Activated T-cell treated with anti-CD3 and anti-CD28 coated beads, Interleukin-2, amount 50 U/mL, for 4 hours (primary cell): Measurements from ENCODE around the gene BUB3. TPM values are rescaled to one million over a fixed set of nuclear protein-coding genes. Genes with fewer than 3 reads are reported as not detected.
A peak's percentile ranks its signal among the peaks of the same experiment; 100 is the strongest.

Source experiments
- ATAC-seq, 2 donors: fragments of 200-7000 bp; cut with Tn5 transposase; one replicate each; pipeline ENCODE4 v1.10.0; 2021
- DNase-seq: peaks from one replicate; pipeline ENCODE4 v3.0.0-alpha.2; 2020
- H3K27me3 Mint-ChIP-seq: one replicate; pipeline ENCODE4 v1.8.0; 2021; ENCODE audit warnings: low read depth, mixed read lengths
- H3K36me3 Mint-ChIP-seq: one replicate; pipeline ENCODE4 v1.8.0; 2022; ENCODE audit warnings: mixed read lengths; ENCODE audit not compliant: insufficient read depth
- H3K4me1 Mint-ChIP-seq: one replicate; pipeline ENCODE4 v1.8.0; 2021; ENCODE audit warnings: low read depth, mixed read lengths
- H3K4me3 Mint-ChIP-seq: one replicate; pipeline ENCODE4 v1.8.0; 2021; ENCODE audit warnings: mild to moderate bottlenecking, moderate library complexity, mixed read lengths
- H3K9me3 Mint-ChIP-seq: one replicate; pipeline ENCODE4 v1.8.0; 2021; ENCODE audit warnings: mixed read lengths
- total RNA-seq, 3 donors: library from RNA; stranded (reverse); gene quantifications; one replicate each; pipeline ENCODE4 v1.2.1, GENCODE V29; 2021

Gene BUB3, protein sequence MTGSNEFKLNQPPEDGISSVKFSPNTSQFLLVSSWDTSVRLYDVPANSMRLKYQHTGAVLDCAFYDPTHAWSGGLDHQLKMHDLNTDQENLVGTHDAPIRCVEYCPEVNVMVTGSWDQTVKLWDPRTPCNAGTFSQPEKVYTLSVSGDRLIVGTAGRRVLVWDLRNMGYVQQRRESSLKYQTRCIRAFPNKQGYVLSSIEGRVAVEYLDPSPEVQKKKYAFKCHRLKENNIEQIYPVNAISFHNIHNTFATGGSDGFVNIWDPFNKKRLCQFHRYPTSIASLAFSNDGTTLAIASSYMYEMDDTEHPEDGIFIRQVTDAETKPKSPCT
- total RNA-seq, result 100 to 1,000 TPM; 169 to 185 (median 173) TPM

DNA sequence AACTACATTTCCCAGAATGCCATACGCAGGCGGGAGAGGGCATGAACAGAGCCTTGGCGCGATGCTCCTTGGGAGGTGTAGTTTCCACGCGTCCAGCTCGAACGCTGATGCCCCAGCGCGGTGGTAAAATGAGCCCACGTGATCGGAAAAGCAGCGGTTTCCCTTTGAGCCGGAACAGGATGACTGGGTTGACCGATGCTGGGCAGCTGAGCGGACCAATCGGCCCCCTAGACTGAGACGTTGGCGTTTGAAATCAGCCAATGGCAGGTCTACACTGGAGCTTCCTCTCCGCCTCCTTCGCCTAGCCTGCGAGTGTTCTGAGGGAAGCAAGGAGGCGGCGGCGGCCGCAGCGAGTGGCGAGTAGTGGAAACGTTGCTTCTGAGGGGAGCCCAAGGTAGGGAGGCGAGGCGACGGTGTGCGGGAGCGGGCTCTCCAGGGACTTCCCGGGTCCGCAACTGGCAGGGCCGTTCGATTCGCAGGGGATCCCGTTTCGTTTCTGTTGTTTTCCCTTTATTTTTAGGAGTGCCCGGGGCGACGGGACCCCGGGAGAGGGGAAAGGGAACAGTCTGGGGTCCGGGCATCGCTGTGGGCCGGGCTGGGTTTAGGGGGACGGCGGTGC, at the start of gene BUB3:
Gene BUB3, plus strand, starts transcription at position 311 of the 619 bp plus-strand sequence. CDS start 516 bp downstream, outside the sequence.
- ATAC-seq, result peak; percentile 92 to 94
- Mint-ChIP-seq H3K4me1 (peaks cover 69% of the 10 kb centered on the region), H3K27me3 (peaks cover 17% of the 10 kb centered on the region), H3K36me3 (peaks cover 34% of the 10 kb centered on the region), H3K9me3 (no peaks in the 10 kb centered on the region), H3K4me3 (peak within 1 kb of the TSS; percentile 91)
- peak; percentile 90 for DNase-seq

DNA sequence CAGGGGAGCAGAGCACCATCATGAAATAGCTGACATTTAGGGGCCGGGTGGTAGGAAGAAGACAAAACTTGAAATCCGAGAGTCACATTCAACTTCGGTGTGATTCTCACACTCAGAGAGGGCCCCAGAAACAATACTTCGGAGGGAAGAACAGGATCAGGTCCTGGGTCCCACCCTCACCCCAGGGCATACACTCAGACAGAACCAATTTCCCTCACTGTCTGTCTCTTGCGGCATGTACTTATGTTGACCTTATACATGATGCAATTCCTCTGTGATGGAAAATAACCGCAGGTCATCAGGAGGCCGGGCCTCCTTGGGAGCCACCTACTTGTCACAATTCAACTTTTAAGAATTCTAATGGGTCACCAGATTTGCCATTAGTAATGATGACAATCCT, 44.7 kb upstream of the BUB3 start:
- Mint-ChIP-seq H3K9me3 (no peaks in the 10 kb centered on the region), H3K27me3 (peaks cover 15% of the 10 kb centered on the region), H3K36me3 (no peaks in the 10 kb centered on the region), H3K4me3 (no peak overlapping the region), H3K4me1 (no peaks in the 10 kb centered on the region)
- DNase-seq, result no peak
- ATAC-seq, result no peak

DNA sequence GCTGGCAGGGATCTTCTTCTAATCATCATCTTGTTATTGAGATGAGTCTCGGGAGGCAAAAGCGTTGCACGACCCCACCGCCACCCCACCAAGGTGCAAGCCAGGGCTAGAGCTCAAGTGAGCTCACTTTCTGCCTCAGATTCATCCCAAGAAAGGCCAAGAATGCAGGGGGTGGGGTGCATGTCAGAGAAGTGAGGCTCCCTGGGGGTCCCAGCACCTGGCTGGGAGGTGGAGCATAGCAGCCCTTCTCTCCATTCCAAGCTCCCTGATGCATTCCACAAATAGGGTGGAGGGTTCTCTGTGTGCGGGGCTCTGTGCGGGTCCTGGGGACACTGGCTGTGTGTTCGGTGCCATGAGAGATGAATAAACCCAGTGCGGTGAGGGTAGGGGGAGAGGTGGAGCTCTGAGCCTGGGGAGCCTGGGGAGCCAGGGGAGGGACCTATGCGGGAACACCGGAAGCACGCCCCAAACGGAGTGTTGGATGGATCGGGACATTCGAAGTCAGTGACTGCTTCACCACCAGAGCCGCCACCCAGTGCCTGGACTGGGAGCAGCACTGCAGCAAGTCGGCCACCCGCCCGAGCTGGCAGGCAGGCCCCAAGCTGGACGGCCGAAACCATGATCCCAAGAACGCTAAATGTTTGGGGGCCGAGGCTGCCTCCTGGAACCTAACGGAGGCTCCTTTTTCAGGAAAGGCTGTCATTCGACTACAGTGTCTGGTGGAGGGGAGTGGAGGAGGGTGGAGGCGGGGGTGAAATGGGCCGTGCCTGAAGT, 36.4 kb upstream of the BUB3 start:
- Mint-ChIP-seq H3K4me3 (no peak overlapping the region), H3K27me3 (peaks cover 39% of the 10 kb centered on the region), H3K9me3 (no peaks in the 10 kb centered on the region), H3K4me1 (no peaks in the 10 kb centered on the region), H3K36me3 (no peaks in the 10 kb centered on the region)
- DNase-seq, result no peak
- no peak for ATAC-seq

DNA sequence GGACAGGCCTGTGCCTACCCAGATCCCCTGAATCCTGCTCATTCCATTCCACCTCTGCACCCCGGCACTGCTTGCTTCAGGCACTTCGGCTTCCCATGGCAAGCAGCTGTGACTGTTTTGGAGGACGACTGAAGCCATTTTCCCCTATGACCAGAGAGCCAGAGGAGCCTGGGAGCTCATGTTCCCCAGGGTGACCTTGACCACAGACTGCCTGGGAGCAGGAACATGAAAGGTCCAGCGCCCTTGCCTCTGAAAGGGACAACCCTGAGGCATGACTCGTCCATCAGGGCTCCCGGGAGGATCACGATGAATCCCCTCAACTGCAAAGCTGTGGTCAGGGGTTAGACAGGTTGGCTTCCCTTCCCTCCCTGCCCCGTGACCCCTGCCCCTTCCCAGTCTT, 35.1 kb upstream of the BUB3 start:
- Mint-ChIP-seq H3K36me3 (no peaks in the 10 kb centered on the region), H3K4me3 (no peak overlapping the region), H3K4me1 (no peaks in the 10 kb centered on the region), H3K9me3 (no peaks in the 10 kb centered on the region), H3K27me3 (peaks cover 36% of the 10 kb centered on the region)
- no peak for ATAC-seq
- DNase-seq, result no peak

DNA sequence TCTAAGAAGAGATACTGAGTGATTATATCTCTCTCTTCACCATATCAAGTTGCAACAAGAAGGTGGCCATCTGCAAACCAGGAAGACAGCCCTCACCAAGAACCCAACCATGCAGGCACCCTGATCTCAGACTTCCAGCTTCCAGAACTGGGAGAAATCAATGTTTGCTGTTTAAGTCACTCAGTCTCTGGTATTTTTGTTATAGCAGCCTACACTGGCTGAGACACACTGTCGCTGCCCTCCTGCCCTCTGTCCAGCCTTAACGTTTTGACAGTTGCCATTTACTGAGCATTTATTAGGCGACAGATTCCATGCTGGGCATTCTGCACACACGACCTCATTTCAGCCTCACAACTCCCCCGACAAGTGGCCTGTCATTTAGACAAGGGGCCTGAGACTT, 28.0 kb upstream of the BUB3 start:
- Mint-ChIP-seq H3K9me3 (no peaks in the 10 kb centered on the region), H3K36me3 (no peaks in the 10 kb centered on the region), H3K27me3 (peaks cover 52% of the 10 kb centered on the region), H3K4me3 (no peak overlapping the region), H3K4me1 (no peaks in the 10 kb centered on the region)
- DNase-seq, result no peak
- ATAC-seq, result no peak

DNA sequence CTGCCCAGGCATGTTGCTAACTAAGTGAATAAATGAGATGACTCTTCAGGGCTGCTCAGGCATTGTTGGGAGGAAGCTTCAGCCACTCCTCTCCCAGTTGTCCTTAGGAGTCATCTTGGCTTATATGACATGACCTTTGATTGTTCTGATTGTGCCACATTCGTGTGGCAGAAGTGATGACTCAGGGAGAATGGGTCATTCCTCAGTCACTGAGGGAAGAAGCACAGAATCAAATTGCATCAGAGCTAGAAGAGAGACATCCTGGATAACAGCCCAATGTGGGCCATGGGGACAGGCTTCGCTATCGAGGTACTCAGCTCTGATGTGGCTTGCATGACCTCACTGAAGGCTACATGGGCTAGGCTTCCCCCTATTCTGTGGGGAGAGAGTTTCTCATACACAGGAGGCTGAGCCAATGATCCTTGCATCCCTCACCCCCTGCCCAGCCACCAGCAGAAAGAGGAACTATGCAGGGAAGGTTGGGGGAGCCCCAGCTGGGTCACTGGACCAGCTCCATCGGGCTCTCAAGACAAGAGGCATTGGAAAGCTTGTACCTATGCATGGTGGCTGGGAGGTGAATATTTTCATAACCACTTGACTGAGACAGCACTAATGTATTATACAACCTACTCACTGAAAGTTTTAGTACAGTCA, 24.5 kb upstream of the BUB3 start:
- Mint-ChIP-seq H3K27me3 (peaks cover 79% of the 10 kb centered on the region), H3K4me3 (no peak overlapping the region), H3K36me3 (no peaks in the 10 kb centered on the region), H3K4me1 (peaks cover 22% of the 10 kb centered on the region), H3K9me3 (no peaks in the 10 kb centered on the region)
- DNase-seq (no peak), ATAC-seq (no peak)

DNA sequence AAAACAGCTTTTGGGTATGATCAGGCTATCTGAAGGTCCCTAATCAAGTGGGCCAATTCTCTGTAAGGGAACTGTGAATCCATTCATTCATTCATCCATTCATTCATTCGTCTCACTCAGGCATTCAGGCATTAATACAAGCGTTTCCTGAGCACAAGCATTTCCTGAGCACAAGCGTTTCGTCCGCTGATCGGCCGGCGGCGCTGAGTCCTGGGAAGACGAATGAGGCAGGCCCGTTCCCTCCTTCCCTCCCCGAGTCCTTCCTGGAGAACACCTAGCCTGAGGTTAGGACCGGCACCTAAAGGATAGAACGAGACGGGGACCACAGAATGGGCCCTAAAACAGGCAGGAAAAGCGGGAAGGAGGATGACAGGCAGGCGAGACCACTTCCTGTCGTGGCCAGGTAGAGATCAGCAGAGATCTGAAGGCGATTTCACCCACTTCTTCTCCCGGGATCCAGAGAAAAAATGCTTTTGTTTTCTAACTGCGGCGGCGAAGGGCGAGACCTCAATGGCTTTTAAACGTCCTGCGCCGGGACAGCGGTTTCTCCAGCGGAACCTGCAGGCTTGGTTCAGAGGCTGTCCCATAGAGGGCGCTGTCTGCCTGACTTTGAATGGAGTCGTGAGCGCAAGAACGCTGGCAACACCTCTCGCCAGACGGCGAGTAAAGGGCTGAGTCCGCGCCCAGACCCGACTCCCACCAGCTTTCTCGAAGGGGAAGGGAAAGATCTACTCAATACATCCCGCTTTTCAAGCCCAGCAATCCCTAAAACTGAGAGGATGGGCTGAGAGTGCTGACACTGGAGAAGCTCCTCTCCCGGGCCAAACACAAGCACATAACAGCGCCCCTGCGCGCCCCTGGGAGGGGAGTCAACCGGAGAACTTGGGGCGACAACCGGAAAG, 21.4 kb upstream of the BUB3 start:
- Mint-ChIP-seq H3K9me3 (no peaks in the 10 kb centered on the region), H3K4me3 (peak overlapping the region; percentile 67), H3K36me3 (no peaks in the 10 kb centered on the region), H3K4me1 (peaks cover 34% of the 10 kb centered on the region), H3K27me3 (peaks cover 71% of the 10 kb centered on the region)
- DNase-seq, result peak; percentile 88
- peak; percentile 70 to 72 for ATAC-seq

DNA sequence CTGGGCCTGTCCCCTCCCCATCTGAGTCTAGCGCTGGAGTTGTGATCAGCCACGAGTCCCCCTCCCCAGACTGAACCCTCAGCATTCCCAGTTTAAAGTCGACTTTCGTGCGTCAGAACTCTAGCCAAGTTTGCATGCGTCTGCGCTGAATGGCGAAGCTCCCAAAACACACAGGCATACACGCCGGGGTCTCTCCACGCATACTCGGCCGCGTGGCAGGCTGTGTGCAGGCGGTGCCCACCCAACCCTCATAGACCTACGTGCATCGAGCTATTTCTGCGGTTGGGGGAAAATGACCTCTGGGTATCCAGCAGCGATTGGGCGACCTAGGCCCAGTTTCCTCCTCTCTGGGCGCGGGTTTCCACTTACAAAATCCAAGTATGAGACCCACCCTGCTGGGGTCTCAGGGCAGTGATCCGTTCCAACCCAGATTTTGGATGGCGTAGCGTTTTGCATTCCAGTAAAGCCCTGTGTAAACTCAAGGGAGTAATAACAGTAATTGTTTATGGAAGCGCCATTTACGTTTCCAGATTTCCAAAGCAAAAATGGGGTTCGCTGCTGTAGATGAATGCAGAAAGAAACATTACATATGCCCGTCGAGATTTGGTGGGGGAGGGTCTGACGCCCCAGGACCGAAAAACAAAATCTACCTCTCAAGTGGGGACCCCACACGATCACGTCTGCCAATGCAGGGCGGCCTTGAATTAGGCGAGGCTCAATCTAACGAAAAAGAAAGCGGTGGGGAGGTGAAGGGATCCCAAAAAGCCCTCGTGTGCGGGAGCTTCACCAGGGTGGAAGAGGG, 20.5 kb upstream of the BUB3 start:
- peak overlapping the region; percentile 67 for H3K4me3 Mint-ChIP-seq
- H3K27me3 Mint-ChIP-seq, result peaks cover 75% of the 10 kb centered on the region
- peaks cover 36% of the 10 kb centered on the region for H3K4me1 Mint-ChIP-seq
- no peaks in the 10 kb centered on the region for H3K9me3 Mint-ChIP-seq
- ATAC-seq, result no peak
- DNase-seq, result no peak
- H3K36me3 Mint-ChIP-seq, result no peaks in the 10 kb centered on the region

DNA sequence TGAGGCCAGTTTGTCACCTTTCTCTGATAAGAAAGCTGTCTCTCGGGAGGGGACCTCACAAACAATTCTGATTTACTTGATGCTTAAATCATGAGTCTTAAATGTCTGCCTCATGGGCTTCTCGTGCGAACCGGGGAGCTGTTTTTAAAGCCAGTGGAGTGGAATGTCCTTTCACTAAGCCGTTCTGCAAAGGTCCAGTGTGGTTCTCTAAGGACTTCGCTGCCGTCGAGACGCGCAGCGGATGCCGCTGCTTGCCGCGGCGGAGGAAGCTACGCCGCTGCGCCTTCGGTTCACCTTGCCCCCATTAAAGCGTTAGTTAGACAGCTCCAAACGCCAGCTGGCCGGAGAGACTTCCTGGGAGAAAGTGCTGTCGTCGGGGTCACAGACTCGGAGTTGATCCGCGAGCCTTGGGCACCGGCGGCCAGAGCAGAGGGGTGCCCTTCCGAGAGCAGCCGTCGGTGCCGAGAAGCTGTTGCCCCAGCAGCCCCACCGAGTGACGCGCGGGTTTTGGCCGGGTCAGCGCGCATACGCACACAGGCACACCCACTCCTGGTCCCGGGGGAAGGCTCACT, 19.8 kb upstream of the BUB3 start:
- DNase-seq (no peak), ATAC-seq (no peak)
- H3K9me3 Mint-ChIP-seq, result no peaks in the 10 kb centered on the region
- H3K4me1 Mint-ChIP-seq, result peaks cover 37% of the 10 kb centered on the region
- H3K36me3 Mint-ChIP-seq, result no peaks in the 10 kb centered on the region
- peak overlapping the region; percentile 54 for H3K4me3 Mint-ChIP-seq
- H3K27me3 Mint-ChIP-seq, result peaks cover 78% of the 10 kb centered on the region

DNA sequence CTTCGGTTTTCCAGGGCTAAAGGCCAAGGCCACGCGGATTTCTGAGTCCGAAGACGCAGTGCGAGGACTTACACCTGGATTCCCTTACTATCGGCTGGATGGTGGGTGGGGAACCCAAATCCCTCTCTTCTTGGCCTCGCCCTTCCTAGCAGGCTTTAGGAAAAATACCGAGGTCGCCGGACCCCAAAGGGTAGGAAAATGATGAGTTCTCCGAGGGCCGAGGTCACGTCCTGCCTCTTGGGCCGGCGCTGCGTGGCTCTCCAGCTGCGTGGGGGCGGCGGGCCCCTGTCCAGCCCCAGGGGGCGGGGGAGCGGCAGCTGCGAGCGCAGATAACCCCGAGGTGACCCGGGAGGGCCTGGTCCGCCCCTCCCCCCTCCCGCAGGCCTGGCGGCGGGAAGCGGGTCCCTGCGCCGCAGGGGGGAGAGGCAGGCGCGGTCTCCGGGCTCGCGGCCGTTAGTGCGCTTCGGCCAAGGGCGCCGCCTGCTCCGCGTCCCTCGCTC, 19.2 kb upstream of the BUB3 start:
- Mint-ChIP-seq H3K9me3 (no peaks in the 10 kb centered on the region), H3K27me3 (peaks cover 78% of the 10 kb centered on the region), H3K4me3 (peak overlapping the region; percentile 63), H3K36me3 (no peaks in the 10 kb centered on the region), H3K4me1 (peaks cover 42% of the 10 kb centered on the region)
- ATAC-seq (no peak), DNase-seq (no peak)

DNA sequence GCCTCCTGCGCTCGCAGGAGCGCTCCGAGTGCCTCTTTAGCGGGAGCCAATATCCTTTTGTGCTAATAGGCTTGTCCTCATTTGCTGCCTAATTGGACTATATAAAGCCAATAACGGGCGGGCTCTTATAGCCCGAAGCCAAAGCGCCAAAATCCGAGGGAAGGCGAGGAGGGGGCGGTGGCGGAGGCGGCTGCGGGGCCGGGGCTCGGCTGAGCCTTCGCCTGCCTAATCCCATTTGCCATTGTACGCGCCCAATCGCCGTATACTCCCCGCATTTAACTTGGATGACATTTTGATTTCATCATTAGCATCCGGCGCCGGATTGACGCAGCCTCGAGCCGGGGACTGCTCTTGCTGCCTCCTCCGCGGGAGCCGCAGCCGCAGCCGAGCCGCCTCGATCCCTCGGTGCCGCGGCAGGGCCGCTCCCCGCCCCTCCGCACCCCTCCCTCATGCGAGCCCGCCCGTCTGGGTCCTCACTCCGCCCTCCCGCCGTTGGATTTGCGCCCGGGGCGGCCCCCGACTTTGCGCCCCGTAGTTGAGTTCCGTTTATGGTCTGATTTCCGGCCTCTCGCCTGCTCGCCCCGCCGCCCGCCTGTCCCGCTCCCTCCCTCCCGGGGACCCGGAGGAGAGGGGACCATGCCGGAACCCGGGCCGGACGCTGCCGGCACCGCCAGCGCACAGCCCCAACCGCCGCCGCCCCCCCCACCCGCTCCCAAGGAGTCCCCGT, 18.6 kb upstream of the BUB3 start, which contains the start of gene HMX3:
Gene HMX3, plus strand, starts transcription at position 556 of the 727 bp plus-strand sequence. Its CDS starts 81 bp downstream, at position 637.
- peaks cover 48% of the 10 kb centered on the region for H3K4me1 Mint-ChIP-seq
- ATAC-seq (peak in 1 of 2 donors; percentile 29), DNase-seq (peak; percentile 40)
- H3K9me3 Mint-ChIP-seq, result no peaks in the 10 kb centered on the region
- H3K36me3 Mint-ChIP-seq, result no peaks in the 10 kb centered on the region
- H3K27me3 Mint-ChIP-seq, result peaks cover 78% of the 10 kb centered on the region
- peak within 1 kb of the TSS; percentile 81 for H3K4me3 Mint-ChIP-seq

DNA sequence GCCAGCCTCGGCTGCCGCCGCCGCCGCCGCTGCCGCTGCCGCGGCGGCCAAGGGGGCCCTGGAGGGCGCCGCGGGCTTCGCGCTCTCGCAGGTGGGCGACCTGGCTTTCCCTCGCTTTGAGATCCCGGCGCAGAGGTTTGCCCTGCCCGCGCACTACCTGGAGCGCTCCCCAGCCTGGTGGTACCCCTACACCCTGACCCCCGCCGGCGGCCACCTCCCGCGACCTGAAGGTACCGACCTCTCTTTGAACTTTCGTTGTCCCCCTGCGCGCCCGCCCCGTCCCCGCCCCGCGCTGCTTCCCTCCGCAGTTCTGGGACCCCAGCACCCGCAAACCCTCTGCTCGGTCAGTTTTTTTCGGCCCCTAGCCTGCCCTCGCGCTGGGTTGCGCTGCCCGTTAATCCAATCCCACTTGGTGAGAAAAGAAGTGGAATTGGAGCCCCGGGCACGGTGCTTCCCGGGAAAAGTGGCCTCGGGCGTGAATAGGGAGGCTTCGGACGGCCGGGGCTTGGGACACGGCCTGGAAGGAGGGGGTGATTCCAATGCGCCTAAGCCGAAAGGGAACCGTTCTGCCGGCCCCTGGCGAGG, 17.9 kb upstream of the BUB3 start:
- Mint-ChIP-seq H3K4me1 (peaks cover 51% of the 10 kb centered on the region), H3K9me3 (no peaks in the 10 kb centered on the region)

More for the DNA sequence above, 17.9 kb upstream of the BUB3 start:
- DNase-seq (no peak), ATAC-seq (peak in 1 of 2 donors; percentile 4)
- Mint-ChIP-seq H3K4me3 (peak overlapping the region; percentile 81), H3K36me3 (no peaks in the 10 kb centered on the region), H3K27me3 (peaks cover 83% of the 10 kb centered on the region)
